ENCODE measurements around the gene CENPP.

Gene CENPP

GRCh38 chr9:92644278-92644677 is 318.5 kb downstream of the CENPP start:
- DNase-seq, result no peak

GRCh38 chr9:92645041-92645440 is 319.3 kb downstream of the CENPP start:
- no peak for DNase-seq

GRCh38 chr9:92647671-92648473 is 322.1 kb downstream of the CENPP start:
- no peak for DNase-seq

- DNase-seq, result no peak
These were observed 322.8 kb downstream of the CENPP start for GRCh38 chr9:92648474-92648971.

GRCh38 chr9:92649007-92649406 is 323.3 kb downstream of the CENPP start:
- no peak for DNase-seq

GRCh38 chr9:92650296-92650695 is 324.5 kb downstream of the CENPP start:
- no peak for DNase-seq

- DNase-seq, result no peak
These were observed 325.3 kb downstream of the CENPP start for GRCh38 chr9:92650839-92651621.

- DNase-seq, result no peak
These were observed 326.7 kb downstream of the CENPP start for GRCh38 chr9:92652461-92652860.

GRCh38 chr9:92654481-92655301 is 328.9 kb downstream of the CENPP start:
- DNase-seq, result no peak

GRCh38 chr9:92655366-92655765 is 329.6 kb downstream of the CENPP start:
- DNase-seq, result no peak

- DNase-seq, result no peak
These were observed 330.3 kb downstream of the CENPP start for GRCh38 chr9:92655896-92656536.

GRCh38 chr9:92656537-92656925 is 330.8 kb downstream of the CENPP start:
- no peak for DNase-seq

GRCh38 chr9:92657296-92658094 is 331.7 kb downstream of the CENPP start:
- DNase-seq, result no peak

GRCh38 chr9:92658176-92658575 is 332.4 kb downstream of the CENPP start:
- DNase-seq, result no peak

- no peak for DNase-seq
These were observed 332.9 kb downstream of the CENPP start for GRCh38 chr9:92658611-92659010.

GRCh38 chr9:92659601-92660000 is 333.8 kb downstream of the CENPP start:
- DNase-seq, result no peak

- DNase-seq, result no peak
These were observed 334.5 kb downstream of the CENPP start for GRCh38 chr9:92660266-92660665.

- DNase-seq, result no peak
These were observed 335.4 kb downstream of the CENPP start for GRCh38 chr9:92661127-92661526.

- no peak for DNase-seq
These were observed 336.0 kb downstream of the CENPP start for GRCh38 chr9:92661743-92662142.

GRCh38 chr9:92663126-92663525 is 337.4 kb downstream of the CENPP start:
- DNase-seq, result no peak

GRCh38 chr9:92663951-92664350 is 338.2 kb downstream of the CENPP start:
- no peak for DNase-seq
